HEK293 (cell line): Measurements from ENCODE around the gene USP6NL.

ENCODE experiments used
- CTCF ChIA-PET: fragments of 350-600 bp; formaldehyde crosslinking; extraction: SDS; loops from one replicate; lab custom pipeline; 2021; ENCODE audit warnings: antibody characterized with exemption; lab: Yijun Ruan, JAX
- POLR2A ChIA-PET: fragments of 300-600 bp; formaldehyde crosslinking; extraction: SDS; loops from one replicate; lab custom pipeline; 2020; ENCODE audit warnings: antibody characterized with exemption, inconsistent platforms; lab: Yijun Ruan, JAX
- H3K27ac ChIP-seq: fragments of 200-500 bp; sonication (Bioruptor generic); 2 replicates; pipeline ENCODE4 v1.5.1; 2014; ENCODE audit warnings: low read depth, low read length, control low read depth, inconsistent platforms; ENCODE audit errors: extremely low read depth
- H3K36me3 ChIP-seq, 2 experiments: fragments of 200-500 bp in 1 of 2; sonication (Bioruptor generic) in 1 of 2; 1 replicate in 1 of 2; 2 replicates in 1 of 2; pipeline ENCODE4 v1.5.1; 2014 to 2017; ENCODE audit warnings: inconsistent platforms in 2 of 2, low read length in 2 of 2; ENCODE audit not compliant: control insufficient read depth in 2 of 2, insufficient read depth in 1 of 2
- H3K4me1 ChIP-seq: fragments of 200-500 bp; sonication (Bioruptor generic); 2 replicates; pipeline ENCODE4 v1.5.1; 2014; ENCODE audit warnings: mild to moderate bottlenecking, low read length, inconsistent platforms; ENCODE audit not compliant: control insufficient read depth, insufficient read depth
- H3K4me3 ChIP-seq: 2 replicates; pipeline ENCODE4 v1.5.1; 2011; ENCODE audit warnings: low read depth, mild to moderate bottlenecking, control low read depth, low read length, moderate library complexity
- H3K9me3 ChIP-seq: fragments of 200-500 bp; sonication (Bioruptor generic); 2 replicates; pipeline ENCODE4 v1.5.1; 2014; ENCODE audit warnings: low read depth, low read length, inconsistent platforms; ENCODE audit not compliant: control insufficient read depth, insufficient read depth
- EGR2 ChIP-seq: fragments of 450-650 bp; formaldehyde crosslinking; IDR thresholded peaks from 2 replicates; pipeline ENCODE4 v1.5.1; 2016; ENCODE audit warnings: low read depth, missing biosample characterization, missing genetic modification characterization
- HOXA7 ChIP-seq: sonication (generic); formaldehyde crosslinking; IDR thresholded peaks from 2 replicates; pipeline ENCODE4 v1.8.1; 2022; ENCODE audit warnings: missing genetic modification reagents, borderline replicate concordance
- KLF10 ChIP-seq: fragments of 450-650 bp; IDR thresholded peaks from 2 replicates; pipeline ENCODE4 v1.5.1; 2018; ENCODE audit warnings: missing biosample characterization, mild to moderate bottlenecking, missing genetic modification characterization
- KLF8 ChIP-seq: fragments of 450-650 bp; formaldehyde crosslinking; IDR thresholded peaks from 2 replicates; pipeline ENCODE4 v1.5.1; 2016; ENCODE audit warnings: missing biosample characterization, missing genetic modification characterization
- PBX3 ChIP-seq: sonication (generic); formaldehyde crosslinking; IDR thresholded peaks from 2 replicates; pipeline ENCODE4 v1.8.1; 2022; ENCODE audit warnings: mild to moderate bottlenecking, moderate library complexity, missing genetic modification reagents
- PRDM2 ChIP-seq: fragments of 450-650 bp; formaldehyde crosslinking; IDR thresholded peaks from 2 replicates; pipeline ENCODE4 v1.5.1; 2016; ENCODE audit warnings: missing biosample characterization, missing genetic modification characterization, borderline replicate concordance
- SCRT1 ChIP-seq: fragments of 450-650 bp; formaldehyde crosslinking; IDR thresholded peaks from 2 replicates; pipeline ENCODE4 v1.5.1; 2016; ENCODE audit warnings: missing biosample characterization, missing genetic modification characterization, borderline replicate concordance
- ZBTB17 ChIP-seq: fragments of 450-650 bp; formaldehyde crosslinking; IDR thresholded peaks from 2 replicates; pipeline ENCODE4 v1.5.1; 2016; ENCODE audit warnings: missing biosample characterization, missing genetic modification characterization
- ZBTB48 ChIP-seq: fragments of 450-650 bp; formaldehyde crosslinking; IDR thresholded peaks from 2 replicates; pipeline ENCODE4 v1.5.1; 2016; ENCODE audit warnings: missing biosample characterization, missing genetic modification characterization
- ZNF121 ChIP-seq: fragments of 450-650 bp; formaldehyde crosslinking; IDR thresholded peaks from 2 replicates; pipeline ENCODE4 v1.5.1; 2016; ENCODE audit warnings: missing biosample characterization, missing genetic modification characterization
- ZNF133 ChIP-seq: fragments of 450-650 bp; formaldehyde crosslinking; IDR thresholded peaks from 2 replicates; pipeline ENCODE4 v1.5.1; 2016; ENCODE audit warnings: missing biosample characterization, missing genetic modification characterization
- ZNF157 ChIP-seq: fragments of 450-650 bp; formaldehyde crosslinking; IDR thresholded peaks from 2 replicates; pipeline ENCODE4 v1.5.1; 2016; ENCODE audit warnings: missing biosample characterization, missing genetic modification characterization
- ZNF214 ChIP-seq: fragments of 450-650 bp; formaldehyde crosslinking; IDR thresholded peaks from 2 replicates; pipeline ENCODE4 v1.5.1; 2017; ENCODE audit warnings: missing biosample characterization, mild to moderate bottlenecking, missing genetic modification characterization, borderline replicate concordance
- ZNF26 ChIP-seq: fragments of 450-650 bp; formaldehyde crosslinking; IDR thresholded peaks from 2 replicates; pipeline ENCODE4 v1.5.1; 2016; ENCODE audit warnings: missing biosample characterization, missing genetic modification characterization
- ZNF280D ChIP-seq: fragments of 450-650 bp; formaldehyde crosslinking; IDR thresholded peaks from 2 replicates; pipeline ENCODE4 v1.5.1; 2016; ENCODE audit warnings: missing biosample characterization, missing genetic modification characterization
- ZNF311 ChIP-seq: fragments of 450-650 bp; formaldehyde crosslinking; IDR thresholded peaks from 2 replicates; pipeline ENCODE4 v1.5.1; 2017; ENCODE audit warnings: missing biosample characterization, missing genetic modification characterization, borderline replicate concordance
- ZNF549 ChIP-seq: fragments of 450-650 bp; IDR thresholded peaks from 2 replicates; pipeline ENCODE4 v1.5.1; 2018; ENCODE audit warnings: missing biosample characterization, missing genetic modification characterization, mild to moderate bottlenecking, inconsistent platforms, moderate library complexity
- ZNF560 ChIP-seq: fragments of 450-650 bp; formaldehyde crosslinking; IDR thresholded peaks from 2 replicates; pipeline ENCODE4 v1.5.1; 2017; ENCODE audit warnings: missing biosample characterization, missing genetic modification characterization, borderline replicate concordance
- ZNF624 ChIP-seq: fragments of 450-650 bp; formaldehyde crosslinking; IDR thresholded peaks from 2 replicates; pipeline ENCODE4 v1.5.1; 2017; ENCODE audit warnings: missing biosample characterization, missing genetic modification characterization
- ZNF768 ChIP-seq: fragments of 450-650 bp; formaldehyde crosslinking; IDR thresholded peaks from 2 replicates; pipeline ENCODE4 v1.5.1; 2018; ENCODE audit warnings: missing biosample characterization, mild to moderate bottlenecking, missing genetic modification characterization

The USP6NL gene

GRCh38 chr10:11448545-11449244 is 162.8 kb downstream of the USP6NL start:
- ChIA-PET POLR2A (no interaction called here), CTCF (interaction anchor here (1.9 kb wide), 1 partner anchor 25 kb away, joined by 8 read pairs; no protein-coding TSS in a partner anchor)
- no peaks in the 10 kb centered on the region for H3K36me3 ChIP-seq
- TF ChIP-seq ZNF624 (tag by site-specific recombination) (no peak), ZBTB17 (tag by site-specific recombination) (no peak), HOXA7 (CRISPR knock-in tag) (no peak), PRDM2 (tag by site-specific recombination) (no peak), ZNF26 (tag by site-specific recombination) (no peak), ZBTB48 (tag by site-specific recombination) (no peak), ZNF157 (tag by site-specific recombination) (no peak), ZNF549 (tag by site-specific recombination) (no peak), ZNF311 (tag by site-specific recombination) (no peak), KLF8 (no peak), ZNF121 (tag by site-specific recombination) (no peak), ZNF214 (tag by site-specific recombination) (no peak), ZNF280D (tag by site-specific recombination) (no peak), ZNF133 (tag by site-specific recombination) (no peak), ZNF560 (tag by site-specific recombination) (no peak), SCRT1 (tag by site-specific recombination) (no peak), EGR2 (tag by site-specific recombination) (no peak), KLF10 (no peak), PBX3 (CRISPR knock-in tag) (no peak), ZNF768 (no peak)
- H3K9me3 ChIP-seq = no peaks in the 10 kb centered on the region
- H3K4me1 ChIP-seq = no peaks in the 10 kb centered on the region
- H3K27ac ChIP-seq = no peak overlapping the region
- no peak overlapping the region for H3K4me3 ChIP-seq
